Mesendoderm (in vitro differentiated cells): ENCODE measurements around the gene TTYH3.

Source experiments
- DNase-seq: peaks from one replicate; pipeline ENCODE4 v3.0.0; 2013
- H2AK5ac ChIP-seq: 2 replicates; pipeline ENCODE4 v1.6.1; 2013; ENCODE audit warnings: low read length, inconsistent platforms
- H2BK120ac ChIP-seq: 2 replicates; pipeline ENCODE4 v1.6.1; 2013; ENCODE audit warnings: low read depth, mild to moderate bottlenecking, low read length, moderate library complexity, mixed read lengths
- H2BK15ac ChIP-seq: replicated peaks from 2 replicates; pipeline ENCODE4 v1.6.1; 2013; ENCODE audit warnings: low read depth, mild to moderate bottlenecking, moderate library complexity
- H2BK5ac ChIP-seq: 2 replicates; pipeline ENCODE4 v1.6.1; 2013; ENCODE audit warnings: low read length, inconsistent platforms
- H3K18ac ChIP-seq: 2 replicates; pipeline ENCODE4 v1.6.1; 2013; ENCODE audit warnings: mild to moderate bottlenecking, low read length, mixed read lengths
- H3K23ac ChIP-seq: one replicate; pipeline ENCODE4 v1.6.1; 2013; ENCODE audit warnings: low read length
- H3K27ac ChIP-seq: 2 replicates; pipeline ENCODE4 v1.5.1; 2013; ENCODE audit warnings: low read depth, mild to moderate bottlenecking, inconsistent platforms, low read length, moderate library complexity
- H3K27me3 ChIP-seq: 2 replicates; pipeline ENCODE4 v1.6.1; 2013; ENCODE audit warnings: low read length, control low read depth, mild to moderate bottlenecking, inconsistent platforms; ENCODE audit not compliant: insufficient read depth, poor library complexity
- H3K36me3 ChIP-seq: 2 replicates; pipeline ENCODE4 v1.6.1; 2013; ENCODE audit warnings: low read length, inconsistent platforms; ENCODE audit not compliant: control insufficient read depth, insufficient read depth
- H3K4ac ChIP-seq: one replicate; pipeline ENCODE4 v1.6.1; 2013; ENCODE audit warnings: low read depth, mild to moderate bottlenecking, low read length, moderate library complexity
- H3K4me1 ChIP-seq: 2 replicates; pipeline ENCODE4 v1.6.1; 2013; ENCODE audit warnings: low read depth, low read length, inconsistent platforms; ENCODE audit not compliant: control insufficient read depth
- H3K4me2 ChIP-seq: 2 replicates; pipeline ENCODE4 v1.6.1; 2013; ENCODE audit warnings: low read length
- H3K4me3 ChIP-seq: 2 replicates; pipeline ENCODE4 v1.5.1; 2013; ENCODE audit warnings: mild to moderate bottlenecking, low read length
- H3K56ac ChIP-seq: one replicate; pipeline ENCODE4 v1.6.1; 2013; ENCODE audit warnings: low read length
- H3K79me1 ChIP-seq: 2 replicates; pipeline ENCODE4 v1.6.1; 2013; ENCODE audit warnings: low read length, inconsistent platforms
- H3K79me2 ChIP-seq: 2 replicates; pipeline ENCODE4 v1.6.1; 2013; ENCODE audit warnings: mild to moderate bottlenecking, low read length; ENCODE audit not compliant: control insufficient read depth, insufficient read depth
- H3K9ac ChIP-seq: 2 replicates; pipeline ENCODE4 v1.6.1; 2013; ENCODE audit warnings: low read length, inconsistent platforms
- H4K5ac ChIP-seq: one replicate; pipeline ENCODE4 v1.6.1; 2013; ENCODE audit warnings: low read length
- H4K8ac ChIP-seq: one replicate; pipeline ENCODE4 v1.6.1; 2013; ENCODE audit warnings: low read depth, mild to moderate bottlenecking, control low read depth, low read length, moderate library complexity
- WGBS: extraction: QIAGEN DNeasy Blood & Tissue Kit; methylation state at CpG from one replicate; pipeline ENCODE4 v1.1.7; 2013; ENCODE audit warnings: low lambda C conversion rate, missing lambda C conversion rate; ENCODE audit not compliant: insufficient coverage; ENCODE audit errors: extremely low coverage; 5-methylcytosine and 5-hydroxymethylcytosine counted together

Gene TTYH3

DNA sequence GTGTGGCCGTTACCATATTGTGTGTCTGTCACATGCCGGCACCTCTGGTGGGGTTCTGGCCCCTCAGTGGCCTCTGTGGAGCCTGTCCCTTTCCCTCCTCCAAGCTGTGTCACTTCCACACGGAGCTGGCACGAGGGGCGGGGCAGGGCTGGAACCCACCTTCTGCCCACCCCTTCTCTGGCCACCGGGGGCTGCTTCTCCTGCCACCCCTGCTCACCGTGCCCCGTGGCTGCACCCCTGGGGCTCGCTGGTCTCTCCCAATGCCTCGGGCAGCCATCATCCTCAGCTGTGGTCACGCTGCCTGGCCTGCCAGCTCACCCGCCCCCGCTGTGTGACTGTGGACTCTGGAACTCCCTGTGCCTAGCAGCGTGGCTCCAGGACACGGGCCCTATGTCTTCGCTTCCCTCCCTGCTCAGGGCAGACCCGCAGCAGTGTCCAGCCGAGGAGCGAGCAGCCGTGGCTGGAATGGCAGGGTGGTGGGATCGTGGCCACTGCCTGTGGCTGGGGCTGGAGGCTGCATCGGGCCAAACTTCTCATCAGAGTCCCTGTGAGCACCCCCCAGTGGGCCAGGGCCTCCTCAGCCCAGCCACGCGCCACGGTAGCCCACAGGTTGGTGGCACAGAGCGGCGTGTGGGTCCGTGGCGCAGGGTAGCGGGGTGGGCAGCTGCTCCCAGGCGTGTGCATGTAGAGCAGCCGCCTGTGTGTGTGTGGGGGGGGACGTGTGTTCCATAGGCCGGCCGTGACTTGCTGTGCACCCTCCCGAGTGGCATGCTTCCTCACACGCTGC lies 8.1 kb downstream of the TTYH3 start:
- Histone ChIP-seq H2AK5ac (no peak overlapping the region), H3K56ac (no peak overlapping the region), H3K23ac (no peak overlapping the region), H2BK120ac (no peak overlapping the region), H3K18ac (no peak overlapping the region), H3K9ac (no peak overlapping the region), H4K8ac (no peak overlapping the region), H2BK5ac (no peak overlapping the region), H3K79me2 (peaks cover 80% of the 10 kb centered on the region), H3K4me2 (no peak overlapping the region), H3K27me3 (no peaks in the 10 kb centered on the region), H2BK15ac (no peak overlapping the region), H3K4me3 (no peak overlapping the region), H3K4me1 (peaks cover 8% of the 10 kb centered on the region), H3K27ac (no peak overlapping the region), H3K4ac (no peak overlapping the region), H3K36me3 (no peaks in the 10 kb centered on the region), H4K5ac (no peak overlapping the region), H3K79me1 (peaks cover 25% of the 10 kb centered on the region)
- DNase-seq = no peak
- no CpG with 5 or more reads among the region's 37 CpGs for WGBS

DNA sequence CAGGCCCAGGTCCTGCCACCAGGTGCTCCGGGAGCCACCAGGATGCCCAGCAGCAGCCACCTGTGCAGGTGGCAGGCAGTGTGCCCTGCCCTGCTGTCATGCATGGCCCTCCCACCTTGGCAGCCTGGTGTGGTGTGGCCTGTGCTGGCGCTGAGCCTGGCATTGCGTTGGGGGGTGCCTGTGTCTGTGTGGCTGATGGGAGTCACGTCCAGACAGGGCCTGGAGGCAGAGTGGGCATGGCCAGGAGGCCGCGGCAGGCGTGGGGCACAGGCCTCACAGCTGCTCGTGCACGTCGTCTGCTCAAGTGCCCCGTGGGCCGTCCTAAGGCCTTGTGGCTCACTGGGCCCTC lies 8.7 kb downstream of the TTYH3 start:
- no peak for DNase-seq
- no CpG with 5 or more reads among the region's 12 CpGs for WGBS
- Histone ChIP-seq H3K56ac (peak overlapping the region; percentile 83), H3K4ac (no peak overlapping the region), H4K8ac (no peak overlapping the region), H3K4me2 (no peak overlapping the region), H3K27me3 (no peaks in the 10 kb centered on the region), H2BK15ac (no peak overlapping the region), H3K9ac (peak overlapping the region; percentile 68), H2AK5ac (no peak overlapping the region), H2BK120ac (no peak overlapping the region), H3K18ac (no peak overlapping the region), H4K5ac (no peak overlapping the region), H3K27ac (peak overlapping the region; percentile 97), H3K79me1 (peaks cover 25% of the 10 kb centered on the region), H3K23ac (no peak overlapping the region), H3K4me3 (no peak overlapping the region), H3K4me1 (peaks cover 12% of the 10 kb centered on the region), H2BK5ac (no peak overlapping the region), H3K79me2 (peaks cover 74% of the 10 kb centered on the region), H3K36me3 (no peaks in the 10 kb centered on the region)

DNA sequence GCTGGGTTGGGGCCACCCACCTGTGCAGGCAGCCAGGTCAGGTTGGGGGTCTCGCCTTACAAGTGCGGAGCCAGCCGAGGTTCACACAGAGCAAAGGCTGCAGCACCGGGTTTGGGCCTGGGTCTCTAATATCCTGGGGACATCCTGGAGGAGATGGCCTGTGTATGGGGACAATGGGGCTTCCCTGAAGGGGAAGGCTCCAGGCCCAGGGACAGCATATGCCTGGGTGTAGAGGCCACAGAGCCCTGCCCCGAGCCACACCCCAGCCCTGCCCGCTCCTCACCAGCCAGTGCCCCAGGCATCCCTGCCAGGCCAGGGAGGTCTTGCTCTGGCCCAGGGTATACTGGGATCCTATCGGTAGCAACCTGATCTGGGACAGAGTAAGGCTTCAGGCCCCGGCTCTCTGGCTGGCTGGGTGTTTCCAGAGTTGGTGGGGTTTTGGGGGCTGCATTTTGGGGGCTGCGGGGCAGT lies 9.1 kb downstream of the TTYH3 start:
- Histone ChIP-seq H2BK5ac (peak overlapping the region; percentile 21), H3K4ac (peak overlapping the region; percentile 58), H3K27ac (peak overlapping the region; percentile 97), H3K56ac (peak overlapping the region; percentile 83), H3K79me1 (peaks cover 28% of the 10 kb centered on the region), H3K9ac (peak overlapping the region; percentile 68), H4K5ac (no peak overlapping the region), H3K27me3 (no peaks in the 10 kb centered on the region), H3K4me3 (no peak overlapping the region), H3K23ac (peak overlapping the region; percentile 70), H2BK120ac (peak overlapping the region; percentile 69), H3K79me2 (peaks cover 73% of the 10 kb centered on the region), H3K36me3 (no peaks in the 10 kb centered on the region), H2BK15ac (no peak overlapping the region), H2AK5ac (peak overlapping the region; percentile 35), H3K4me1 (peaks cover 15% of the 10 kb centered on the region), H3K18ac (peak overlapping the region; percentile 69), H3K4me2 (no peak overlapping the region), H4K8ac (no peak overlapping the region)
- no CpG with 5 or more reads among the region's 9 CpGs for WGBS
- no peak for DNase-seq

DNA sequence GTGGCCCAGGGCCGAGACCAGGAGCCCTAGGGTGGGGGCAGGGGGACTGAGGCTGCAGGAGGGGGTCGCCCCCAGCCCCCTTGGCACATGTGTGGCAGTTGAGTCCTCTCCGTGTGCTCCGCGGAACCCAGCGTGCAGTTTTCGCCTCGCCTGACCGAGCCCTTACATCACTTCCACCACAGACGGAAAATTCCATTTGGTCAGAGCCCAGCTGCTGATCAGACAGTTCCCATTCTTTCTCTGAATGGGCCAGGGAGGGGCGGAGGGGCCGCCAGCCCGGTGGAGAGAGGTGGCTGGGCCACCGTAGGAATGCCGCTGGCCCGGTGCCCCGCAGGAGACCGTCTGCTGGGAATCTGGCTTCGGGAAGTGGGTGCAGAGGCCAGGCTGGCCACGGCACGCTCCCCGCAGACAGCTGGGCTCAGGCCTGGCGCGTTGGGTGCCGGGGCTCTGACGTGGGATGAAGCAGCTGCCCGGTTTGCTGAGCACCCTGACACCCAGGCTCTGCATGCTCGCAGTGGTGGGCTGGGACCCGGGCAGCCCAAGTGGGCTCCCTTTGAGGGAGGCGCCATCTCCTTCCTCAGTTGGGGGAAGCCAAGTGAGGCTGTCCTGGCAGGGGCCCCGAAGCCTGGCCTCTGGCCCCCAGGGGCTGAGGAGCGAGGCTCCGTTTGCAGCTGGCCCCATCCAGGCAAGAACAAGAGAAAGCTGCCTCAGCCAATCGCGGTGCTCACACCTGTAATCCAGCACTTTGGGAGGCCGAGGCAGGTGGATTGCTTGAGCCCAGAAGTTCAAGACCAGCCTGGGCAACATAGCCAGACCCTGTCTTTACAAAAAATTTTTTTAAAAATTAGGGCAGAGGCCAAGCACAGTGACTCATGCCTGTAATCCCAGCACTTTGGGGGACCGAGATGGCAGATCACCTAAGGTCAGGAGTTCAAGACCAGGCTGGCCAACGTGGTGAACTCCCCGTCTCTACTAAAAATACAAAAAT lies 9.9 kb downstream of the TTYH3 start:
- no peaks in the 10 kb centered on the region for H3K36me3 ChIP-seq
- DNase-seq = peak; percentile 98
- peak overlapping the region; percentile 97 for H3K27ac ChIP-seq
- peak overlapping the region; percentile 68 for H3K9ac ChIP-seq
- peak overlapping the region; percentile 62 for H3K4ac ChIP-seq
- H3K4me2 ChIP-seq = no peak overlapping the region
- no CpG with 5 or more reads among the region's 39 CpGs for WGBS
- H2BK120ac ChIP-seq = peak overlapping the region; percentile 69
- H3K23ac ChIP-seq = no peak overlapping the region
- peaks cover 29% of the 10 kb centered on the region for H3K79me1 ChIP-seq
- H3K79me2 ChIP-seq = peaks cover 65% of the 10 kb centered on the region
- no peak overlapping the region for H4K8ac ChIP-seq
- H2AK5ac ChIP-seq = peak overlapping the region; percentile 6
- H3K18ac ChIP-seq = peak overlapping the region; percentile 95
- H2BK15ac ChIP-seq = no peak overlapping the region
- peak overlapping the region; percentile 89 for H3K56ac ChIP-seq
- peak overlapping the region; percentile 88 for H2BK5ac ChIP-seq
- no peaks in the 10 kb centered on the region for H3K27me3 ChIP-seq
- H4K5ac ChIP-seq = no peak overlapping the region
- H3K4me3 ChIP-seq = no peak overlapping the region
- peaks cover 18% of the 10 kb centered on the region for H3K4me1 ChIP-seq

DNA sequence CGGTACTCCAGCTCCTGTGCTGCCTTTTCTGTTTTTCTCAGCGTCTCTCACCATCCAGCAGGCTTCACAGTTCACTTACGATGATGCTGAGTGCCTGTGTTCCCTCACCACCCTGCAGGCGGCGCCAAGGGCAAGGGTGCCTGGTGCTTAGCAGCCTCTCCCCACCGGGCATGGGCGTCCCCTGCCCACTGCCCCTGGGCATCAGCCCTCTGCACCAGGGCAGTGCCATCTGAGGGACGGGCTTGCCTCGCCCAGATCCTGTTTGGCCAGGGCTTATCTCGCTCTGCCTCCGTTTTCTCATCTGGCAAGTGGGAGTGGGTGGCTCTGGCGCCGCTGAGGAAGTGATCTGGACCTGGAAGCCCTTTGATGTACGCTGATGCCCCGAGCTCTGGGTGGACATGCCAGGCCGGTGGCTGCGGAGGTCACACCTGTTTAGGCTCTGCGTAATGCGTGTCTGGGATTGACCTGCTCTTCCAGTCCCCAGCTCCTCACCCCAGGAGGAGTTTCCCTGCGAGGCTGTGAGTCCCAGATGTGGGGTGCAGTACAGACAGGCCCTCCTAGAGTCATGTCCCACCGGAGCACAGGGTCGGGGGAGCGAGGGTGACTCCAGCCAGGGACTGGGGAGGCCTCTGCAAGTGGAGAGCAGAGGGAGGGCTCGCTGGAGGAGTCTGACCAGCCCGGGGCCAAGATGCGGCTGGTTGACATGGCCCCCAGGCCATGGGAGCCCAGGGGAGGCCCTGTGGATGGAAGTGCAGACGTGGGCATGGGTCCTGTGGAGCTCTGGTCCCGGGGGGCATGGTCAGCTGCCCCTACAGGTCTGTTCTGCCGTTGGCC lies 11.8 kb downstream of the TTYH3 start:
- Histone ChIP-seq H2BK15ac (no peak overlapping the region), H3K79me1 (peaks cover 23% of the 10 kb centered on the region), H2BK5ac (no peak overlapping the region), H3K9ac (peak overlapping the region; percentile 16), H3K27ac (no peak overlapping the region), H3K4me1 (peaks cover 18% of the 10 kb centered on the region), H2BK120ac (no peak overlapping the region), H3K79me2 (peaks cover 46% of the 10 kb centered on the region), H3K4me2 (no peak overlapping the region), H3K27me3 (no peaks in the 10 kb centered on the region), H3K4me3 (no peak overlapping the region), H3K56ac (peak overlapping the region; percentile 67), H3K18ac (no peak overlapping the region), H2AK5ac (no peak overlapping the region), H3K36me3 (peaks cover 6% of the 10 kb centered on the region), H3K23ac (no peak overlapping the region), H3K4ac (no peak overlapping the region), H4K5ac (no peak overlapping the region), H4K8ac (no peak overlapping the region)
- peak; percentile 57 for DNase-seq
- WGBS = no CpG with 5 or more reads among the region's 29 CpGs
